Activated naive CD8-positive, alpha-beta T cell treated with anti-CD3 and anti-CD28 coated beads, Interleukin-2, amount 50 U/mL, for 24 hours (primary cell): ENCODE results near the gene SCT.
A peak's percentile ranks its signal among the peaks of the same experiment; 100 is the strongest.

Source experiments
- ATAC-seq: fragments of 150-1000 bp; cut with Tn5 transposase; one replicate; pipeline ENCODE4 v1.10.0; 2021
- DNase-seq: peaks from one replicate; pipeline ENCODE4 v3.0.0; 2021
- H3K27ac Mint-ChIP-seq: one replicate; pipeline ENCODE4 v1.8.0; 2021; ENCODE audit warnings: mild to moderate bottlenecking, mixed read lengths
- H3K27me3 Mint-ChIP-seq: one replicate; pipeline ENCODE4 v1.8.0; 2021; ENCODE audit warnings: mixed read lengths
- H3K36me3 Mint-ChIP-seq: one replicate; pipeline ENCODE4 v1.8.0; 2021; ENCODE audit warnings: low read depth, mixed read lengths
- H3K4me1 Mint-ChIP-seq: one replicate; pipeline ENCODE4 v1.8.0; 2021; ENCODE audit warnings: mixed read lengths
- H3K4me3 Mint-ChIP-seq: one replicate; pipeline ENCODE4 v1.8.0; 2021; ENCODE audit warnings: mild to moderate bottlenecking, moderate library complexity, mixed read lengths
- H3K9me3 Mint-ChIP-seq: one replicate; pipeline ENCODE4 v1.8.0; 2021; ENCODE audit warnings: mixed read lengths

SCT gene

DNA sequence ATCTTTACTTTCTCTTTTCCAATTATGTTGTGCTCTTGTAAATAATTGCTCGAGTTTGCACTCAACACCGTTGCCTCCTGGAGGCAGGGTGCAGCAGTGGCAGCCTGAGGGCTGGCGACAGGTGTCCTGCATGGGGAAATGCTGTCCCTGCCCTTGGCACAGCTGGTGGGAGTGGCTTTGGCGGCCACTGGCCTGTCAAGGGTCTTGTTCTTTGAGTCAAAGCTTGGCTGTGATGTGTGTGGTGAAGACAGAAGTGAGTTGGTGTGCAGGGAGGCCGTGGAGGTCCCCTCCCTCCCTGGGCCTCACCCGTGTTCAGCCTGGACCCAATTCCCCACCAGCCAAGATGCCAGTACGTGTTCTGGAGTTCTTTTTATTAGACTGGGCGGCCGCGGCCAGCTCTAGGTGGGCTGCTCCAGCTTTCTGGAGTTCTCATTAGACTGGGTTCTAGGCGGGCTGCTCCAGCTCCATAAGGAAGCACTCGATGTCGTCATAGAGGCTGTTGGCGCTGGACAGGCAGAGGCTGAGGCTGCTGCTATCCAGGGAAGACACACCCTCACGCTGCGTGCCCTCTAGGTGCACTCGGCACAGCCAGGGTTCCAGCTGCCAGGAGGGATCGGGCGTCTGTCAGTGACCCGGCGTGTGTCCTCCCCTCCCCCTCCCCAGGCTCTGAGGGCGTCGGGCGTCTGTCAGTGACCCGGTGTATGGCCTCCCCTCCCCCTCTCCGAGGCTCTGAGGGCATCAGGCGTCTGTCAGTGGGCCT lies 14.6 kb downstream of the SCT start:
- H3K4me1 Mint-ChIP-seq = peaks cover 19% of the 10 kb centered on the region
- no peak overlapping the region for H3K4me3 Mint-ChIP-seq
- no peaks in the 10 kb centered on the region for H3K9me3 Mint-ChIP-seq
- DNase-seq = no peak
- peaks cover 17% of the 10 kb centered on the region for H3K36me3 Mint-ChIP-seq
- ATAC-seq = no peak
- H3K27me3 Mint-ChIP-seq = no peaks in the 10 kb centered on the region
- no peak overlapping the region for H3K27ac Mint-ChIP-seq

DNA sequence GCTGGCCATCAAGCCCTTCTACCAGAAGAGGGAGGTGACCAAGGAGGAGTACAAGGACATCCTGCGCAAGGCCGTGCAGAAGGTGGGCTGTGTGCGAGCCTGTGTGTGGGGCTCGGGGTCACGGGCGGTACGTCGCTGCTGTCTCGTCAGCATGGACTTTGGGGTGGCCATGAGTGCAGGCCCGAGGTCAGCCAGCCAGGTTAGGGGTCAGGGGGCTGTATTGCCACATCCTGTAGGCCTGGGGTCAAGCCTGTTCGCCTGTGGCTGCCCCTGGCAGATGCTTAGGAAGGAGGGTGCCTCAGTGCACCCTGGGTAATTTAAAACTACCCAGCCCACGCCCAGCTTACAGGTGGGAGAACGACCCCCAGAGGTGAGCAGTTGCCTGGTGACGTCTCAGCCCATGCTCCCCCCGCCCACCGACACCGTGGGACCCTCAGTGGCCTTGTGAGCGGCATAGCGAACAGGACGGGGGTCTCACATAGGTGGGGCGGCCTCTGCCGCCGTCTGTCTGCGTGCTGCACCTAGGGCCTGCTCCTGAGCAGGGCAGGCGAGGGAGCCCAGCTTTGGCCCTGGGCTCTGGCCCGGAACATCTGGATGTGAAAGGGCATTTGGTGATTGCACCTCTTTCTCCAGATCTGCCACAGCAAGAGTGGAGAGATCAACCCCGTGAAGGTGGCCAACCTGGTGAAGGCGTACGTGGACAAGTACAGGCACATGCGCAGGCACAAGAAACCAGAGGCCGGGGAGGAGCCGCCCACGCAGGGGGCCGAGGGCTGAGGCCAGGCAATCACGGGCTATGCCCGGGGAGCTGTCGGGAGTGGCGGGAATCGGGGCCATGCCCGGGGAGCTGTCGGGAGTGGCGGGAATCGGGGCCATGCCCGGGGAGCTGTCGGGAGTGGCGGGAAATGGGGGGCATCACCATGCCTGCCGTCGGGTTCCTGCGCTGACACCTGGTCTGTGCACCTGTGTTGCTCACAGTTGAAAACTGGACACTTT lies 15.7 kb downstream of the SCT start:
- H3K4me1 Mint-ChIP-seq = peaks cover 20% of the 10 kb centered on the region
- H3K36me3 Mint-ChIP-seq = peaks cover 22% of the 10 kb centered on the region
- ATAC-seq (no peak), DNase-seq (no peak)
- no peaks in the 10 kb centered on the region for H3K27me3 Mint-ChIP-seq
- no peak overlapping the region for H3K27ac Mint-ChIP-seq
- no peak overlapping the region for H3K4me3 Mint-ChIP-seq
- H3K9me3 Mint-ChIP-seq = no peaks in the 10 kb centered on the region

GRCh38 chr11:610146-610801 lies 16.7 kb downstream of the SCT start:
- ATAC-seq (no peak), DNase-seq (no peak)
- peaks cover 13% of the 10 kb centered on the region for H3K4me1 Mint-ChIP-seq
- no peak overlapping the region for H3K4me3 Mint-ChIP-seq
- H3K36me3 Mint-ChIP-seq = peaks cover 22% of the 10 kb centered on the region
- no peak overlapping the region for H3K27ac Mint-ChIP-seq
- H3K27me3 Mint-ChIP-seq = no peaks in the 10 kb centered on the region
- no peaks in the 10 kb centered on the region for H3K9me3 Mint-ChIP-seq

- DNase-seq (no peak), ATAC-seq (no peak)
- Mint-ChIP-seq H3K27me3 (no peaks in the 10 kb centered on the region), H3K4me3 (no peak overlapping the region), H3K27ac (no peak overlapping the region), H3K36me3 (peaks cover 26% of the 10 kb centered on the region), H3K4me1 (peaks cover 9% of the 10 kb centered on the region), H3K9me3 (no peaks in the 10 kb centered on the region)
These were observed 17.6 kb downstream of the SCT start for GRCh38 chr11:609341-609811.

DNA sequence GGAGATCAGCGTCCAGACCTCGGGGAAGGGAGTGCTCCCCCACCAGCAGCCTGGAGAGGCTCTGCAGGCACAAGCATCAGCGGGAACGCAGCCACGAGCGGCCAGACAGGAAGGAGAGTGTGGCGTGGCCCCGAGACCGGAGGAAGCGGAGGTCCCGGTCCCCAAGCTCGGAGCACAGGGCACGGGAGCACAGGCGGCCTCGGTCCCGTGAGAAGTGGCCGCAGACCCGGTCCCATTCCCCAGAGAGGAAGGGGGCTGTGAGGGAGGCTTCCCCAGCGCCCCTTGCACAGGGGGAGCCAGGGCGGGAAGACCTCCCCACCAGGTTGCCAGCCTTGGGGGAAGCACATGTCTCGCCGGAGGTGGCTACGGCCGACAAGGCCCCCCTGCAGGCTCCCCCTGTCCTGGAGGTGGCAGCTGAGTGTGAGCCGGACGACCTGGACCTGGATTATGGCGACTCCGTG lies 18.2 kb downstream of the SCT start:
- Mint-ChIP-seq H3K4me1 (peaks cover 4% of the 10 kb centered on the region), H3K27ac (no peak overlapping the region), H3K27me3 (no peaks in the 10 kb centered on the region), H3K36me3 (peaks cover 26% of the 10 kb centered on the region), H3K9me3 (no peaks in the 10 kb centered on the region), H3K4me3 (no peak overlapping the region)
- DNase-seq (no peak), ATAC-seq (no peak)

DNA sequence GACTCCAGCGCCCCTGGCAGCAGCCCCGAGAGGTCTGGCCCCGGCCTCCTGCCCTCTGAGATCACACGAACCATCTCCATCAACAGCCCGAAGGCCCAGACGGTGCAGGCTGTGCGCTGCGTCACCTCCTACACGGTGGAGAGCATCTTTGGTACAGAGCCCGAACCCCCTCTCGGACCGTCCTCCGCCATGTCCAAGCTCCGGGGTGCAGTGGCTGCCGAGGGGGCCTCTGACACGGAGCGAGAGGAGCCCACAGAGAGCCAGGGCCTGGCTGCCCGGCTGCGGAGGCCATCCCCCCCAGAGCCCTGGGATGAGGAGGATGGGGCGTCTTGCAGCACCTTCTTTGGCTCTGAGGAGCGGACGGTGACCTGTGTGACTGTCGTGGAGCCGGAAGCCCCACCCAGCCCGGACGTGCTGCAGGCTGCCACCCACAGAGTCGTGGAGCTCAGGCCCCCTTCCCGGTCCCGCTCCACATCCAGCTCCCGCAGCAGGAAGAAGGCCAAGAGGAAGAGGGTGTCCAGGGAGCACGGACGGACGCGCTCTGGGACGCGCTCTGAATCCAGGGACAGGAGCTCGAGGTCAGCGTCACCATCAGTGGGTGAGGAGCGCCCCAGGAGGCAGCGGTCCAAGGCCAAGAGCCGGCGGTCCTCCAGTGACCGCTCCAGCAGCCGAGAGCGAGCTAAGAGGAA lies 18.9 kb downstream of the SCT start:
- H3K4me3 Mint-ChIP-seq = no peak overlapping the region
- H3K4me1 Mint-ChIP-seq = peaks cover 4% of the 10 kb centered on the region
- DNase-seq = no peak
- H3K27me3 Mint-ChIP-seq = no peaks in the 10 kb centered on the region
- no peak overlapping the region for H3K27ac Mint-ChIP-seq
- ATAC-seq = no peak
- H3K36me3 Mint-ChIP-seq = peaks cover 29% of the 10 kb centered on the region
- H3K9me3 Mint-ChIP-seq = no peaks in the 10 kb centered on the region

GRCh38 chr11:607020-607780 lies 19.8 kb downstream of the SCT start:
- no peak for DNase-seq
- no peaks in the 10 kb centered on the region for H3K27me3 Mint-ChIP-seq
- peak overlapping the region; percentile 18 for H3K27ac Mint-ChIP-seq
- no peaks in the 10 kb centered on the region for H3K9me3 Mint-ChIP-seq
- H3K36me3 Mint-ChIP-seq = peaks cover 29% of the 10 kb centered on the region
- peaks cover 4% of the 10 kb centered on the region for H3K4me1 Mint-ChIP-seq
- no peak overlapping the region for H3K4me3 Mint-ChIP-seq
- no peak for ATAC-seq

GRCh38 chr11:606245-606644 lies 20.7 kb downstream of the SCT start:
- H3K4me1 Mint-ChIP-seq = peaks cover 4% of the 10 kb centered on the region
- H3K27me3 Mint-ChIP-seq = no peaks in the 10 kb centered on the region
- ATAC-seq (no peak), DNase-seq (no peak)
- peak overlapping the region; percentile 18 for H3K27ac Mint-ChIP-seq
- peaks cover 32% of the 10 kb centered on the region for H3K36me3 Mint-ChIP-seq
- H3K4me3 Mint-ChIP-seq = no peak overlapping the region
- no peaks in the 10 kb centered on the region for H3K9me3 Mint-ChIP-seq

- Mint-ChIP-seq H3K36me3 (peaks cover 31% of the 10 kb centered on the region), H3K27ac (no peak overlapping the region), H3K9me3 (no peaks in the 10 kb centered on the region), H3K4me1 (peaks cover 4% of the 10 kb centered on the region), H3K4me3 (no peak overlapping the region), H3K27me3 (no peaks in the 10 kb centered on the region)
- no peak for DNase-seq
- ATAC-seq = no peak
These were observed 21.5 kb downstream of the SCT start for GRCh38 chr11:605286-606129.

DNA sequence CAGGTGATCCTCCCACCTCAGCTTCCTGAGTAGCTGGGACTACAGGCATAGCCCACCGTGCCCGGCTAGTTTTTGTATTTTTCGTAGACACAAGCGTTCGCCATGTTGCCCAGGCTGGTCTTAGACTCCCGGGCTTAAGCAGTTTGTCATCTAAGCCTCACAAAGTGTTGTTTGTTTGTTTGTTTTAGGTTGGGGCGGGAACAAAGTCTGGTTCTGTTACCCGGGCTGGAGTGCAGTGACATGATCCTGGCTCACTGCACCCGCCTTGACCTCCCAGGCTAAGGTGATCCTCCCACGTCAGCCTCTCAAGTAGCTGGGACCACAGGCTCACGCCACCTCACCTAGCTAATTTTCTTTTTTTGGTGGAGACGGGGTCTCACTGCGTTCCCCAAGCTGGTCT lies 23.8 kb downstream of the SCT start:
- ATAC-seq (no peak), DNase-seq (no peak)
- Mint-ChIP-seq H3K4me3 (no peak overlapping the region), H3K4me1 (peaks cover 4% of the 10 kb centered on the region), H3K9me3 (no peaks in the 10 kb centered on the region), H3K27ac (no peak overlapping the region), H3K36me3 (peaks cover 37% of the 10 kb centered on the region), H3K27me3 (no peaks in the 10 kb centered on the region)

DNA sequence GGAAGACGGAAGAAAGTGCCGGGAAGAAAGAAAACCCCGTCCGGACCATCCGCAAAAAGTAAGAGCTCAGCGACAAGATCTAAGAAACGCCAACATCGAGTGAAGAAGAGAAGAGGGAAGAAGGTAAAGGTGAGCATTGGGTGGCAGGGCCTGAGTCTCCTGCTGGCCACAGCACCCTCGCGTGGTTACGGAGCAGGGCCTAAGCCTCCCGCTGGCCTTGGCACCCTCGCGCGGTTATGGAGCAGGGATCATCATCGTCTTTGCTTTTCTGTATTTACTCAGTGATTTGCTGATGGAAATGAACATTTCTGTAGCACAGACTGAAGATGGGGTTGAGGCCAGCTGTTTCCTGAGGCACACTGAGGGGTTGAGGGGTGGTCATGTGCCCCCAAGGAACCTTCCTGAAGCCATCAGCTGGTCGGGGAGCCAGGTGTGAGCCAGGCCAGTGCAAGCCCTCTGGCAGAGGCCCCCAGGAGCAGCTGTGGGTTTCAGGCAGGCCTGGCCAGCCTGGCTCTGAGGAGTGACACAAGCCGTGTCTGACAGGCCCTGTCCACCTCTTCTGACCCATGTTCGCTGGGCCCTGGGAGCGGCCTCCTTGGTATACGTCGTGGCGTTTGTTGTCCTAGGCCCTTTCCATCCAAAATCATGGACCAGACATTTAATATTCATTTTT lies 25.3 kb downstream of the SCT start:
- Mint-ChIP-seq H3K27me3 (no peaks in the 10 kb centered on the region), H3K9me3 (no peaks in the 10 kb centered on the region), H3K4me1 (peaks cover 4% of the 10 kb centered on the region), H3K4me3 (no peak overlapping the region), H3K27ac (no peak overlapping the region), H3K36me3 (peaks cover 40% of the 10 kb centered on the region)
- ATAC-seq (no peak), DNase-seq (no peak)

DNA sequence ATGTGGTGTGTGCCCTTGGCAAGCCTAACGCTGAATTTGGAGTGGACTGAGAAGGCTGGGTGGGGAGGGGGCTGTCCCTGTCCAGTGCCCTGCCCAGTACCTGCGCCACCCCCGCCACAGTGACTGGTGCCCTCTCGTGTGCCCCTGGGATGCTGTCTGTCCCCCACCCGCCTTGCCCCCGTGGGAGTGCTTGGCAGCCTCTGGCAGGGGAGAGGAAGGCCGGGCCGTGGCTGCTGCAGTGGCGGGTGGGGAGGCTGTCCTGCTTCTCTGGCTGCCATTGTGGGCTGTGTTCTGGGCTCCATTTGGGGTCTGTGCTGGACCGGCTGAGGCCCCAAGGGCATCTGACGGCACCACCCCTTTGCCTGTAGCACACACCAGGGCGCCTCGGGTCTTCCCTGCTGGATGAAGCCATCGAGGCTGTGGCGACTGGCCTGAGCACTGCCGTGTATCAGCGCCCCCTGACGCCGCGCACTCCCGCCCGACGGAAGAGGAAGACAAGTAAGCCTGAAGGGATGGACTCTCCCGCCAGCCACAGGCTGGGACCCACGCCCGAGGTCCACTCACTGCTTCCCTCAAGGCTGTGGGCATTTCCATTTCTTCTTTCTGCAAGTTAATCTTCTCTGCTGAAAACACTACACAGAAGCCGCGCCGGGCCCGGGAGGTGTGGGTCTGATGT lies 28.8 kb downstream of the SCT start:
- H3K27ac Mint-ChIP-seq = no peak overlapping the region
- no peak for DNase-seq
- peaks cover 10% of the 10 kb centered on the region for H3K4me1 Mint-ChIP-seq
- no peaks in the 10 kb centered on the region for H3K9me3 Mint-ChIP-seq
- H3K36me3 Mint-ChIP-seq = peaks cover 39% of the 10 kb centered on the region
- H3K27me3 Mint-ChIP-seq = no peaks in the 10 kb centered on the region
- H3K4me3 Mint-ChIP-seq = no peak overlapping the region
- no peak for ATAC-seq
